NCI-H2107 (cell line): Measurements from ENCODE around the gene TRIP10.
"Not testable (repeated sequence)": the region's sequence is repeated elsewhere in the genome, so short reads cannot be mapped to it uniquely, and the experiment has no call there.

Experiments used
- DNase-seq: peaks from one replicate; lab custom pipeline; 2025; lab: John Stamatoyannopoulos, UW

TRIP10 gene

GRCh38 chr19:6743714-6744380 is 4.4 kb downstream of the TRIP10 start:
- DNase-seq = no peak

- DNase-seq = no peak
Observed at GRCh38 chr19:6744381-6745301, 5.2 kb downstream of the TRIP10 start.

- DNase-seq = no peak
Observed at GRCh38 chr19:6745965-6746364, 6.5 kb downstream of the TRIP10 start.

- DNase-seq = not testable (repeated sequence)
Observed at GRCh38 chr19:6748543-6748942, 9.1 kb downstream of the TRIP10 start.

GRCh38 chr19:6750062-6750461 is 10.6 kb downstream of the TRIP10 start:
- no peak for DNase-seq

GRCh38 chr19:6751189-6751588 is 11.7 kb downstream of the TRIP10 start:
- DNase-seq = no peak

- DNase-seq = no peak
Observed at GRCh38 chr19:6752256-6753177, 13.0 kb downstream of the TRIP10 start.

GRCh38 chr19:6753178-6754031 is 13.9 kb downstream of the TRIP10 start:
- no peak for DNase-seq

- no peak for DNase-seq
Observed at GRCh38 chr19:6754136-6754535, 14.7 kb downstream of the TRIP10 start.

GRCh38 chr19:6754653-6755463 is 15.4 kb downstream of the TRIP10 start:
- no peak for DNase-seq

- DNase-seq = no peak
Observed at GRCh38 chr19:6760606-6761005, 21.1 kb downstream of the TRIP10 start.

GRCh38 chr19:6761053-6761676 is 21.7 kb downstream of the TRIP10 start:
- DNase-seq = no peak

GRCh38 chr19:6762253-6762797 is 22.8 kb downstream of the TRIP10 start:
- DNase-seq = not testable (repeated sequence)

- DNase-seq = no peak
Observed at GRCh38 chr19:6765738-6766356, 26.4 kb downstream of the TRIP10 start.

- no peak for DNase-seq
Observed at GRCh38 chr19:6766357-6767080, 27.0 kb downstream of the TRIP10 start.

- DNase-seq = no peak
Observed at GRCh38 chr19:6767081-6767356, 27.5 kb downstream of the TRIP10 start.

- DNase-seq = no peak
Observed at GRCh38 chr19:6767357-6768235, 28.1 kb downstream of the TRIP10 start, which contains the start of gene SH2D3A. TSS of gene SH2D3A (minus strand) at chr19:6767435. CDS start at chr19:6763748, 3,687 bp downstream.
